Mesodermal cell (in vitro differentiated cells): ENCODE measurements around the gene TMIE.
A peak's percentile ranks its signal among the peaks of the same experiment; 100 is the strongest.

Experiments used
- H3K27ac ChIP-seq: 2 replicates; pipeline ENCODE4 v1.7.0; 2013; ENCODE audit warnings: mild to moderate bottlenecking, low read depth, low read length, moderate library complexity; ENCODE audit not compliant: severe bottlenecking
- H3K36me3 ChIP-seq: 2 replicates; pipeline ENCODE4 v1.7.1; 2013; ENCODE audit warnings: mild to moderate bottlenecking, low read length, moderate library complexity; ENCODE audit not compliant: control insufficient read depth, insufficient read depth
- H3K4me1 ChIP-seq: one replicate; pipeline ENCODE4 v1.7.1; 2013; ENCODE audit warnings: mild to moderate bottlenecking, low read length; ENCODE audit not compliant: insufficient read depth, control insufficient read depth, poor library complexity, severe bottlenecking
- H3K4me3 ChIP-seq: 2 replicates; pipeline ENCODE4 v1.7.0; 2013; ENCODE audit warnings: low read length, control low read depth, mild to moderate bottlenecking; ENCODE audit not compliant: insufficient read depth, poor library complexity, severe bottlenecking; ENCODE audit errors: extremely low read depth
- H3K9me3 ChIP-seq: 2 replicates; pipeline ENCODE4 v1.7.1; 2013; ENCODE audit warnings: mild to moderate bottlenecking, low read length, moderate library complexity; ENCODE audit not compliant: control insufficient read depth
- whole genome bisulfite sequencing, 2 experiments: methylation state at CpG; one replicate each; pipeline ENCODE4 v1.1.5; 2013; ENCODE audit warnings: missing lambda C conversion rate in 2 of 2; ENCODE audit not compliant: insufficient coverage in 2 of 2; 5-methylcytosine and 5-hydroxymethylcytosine counted together

The TMIE gene

DNA sequence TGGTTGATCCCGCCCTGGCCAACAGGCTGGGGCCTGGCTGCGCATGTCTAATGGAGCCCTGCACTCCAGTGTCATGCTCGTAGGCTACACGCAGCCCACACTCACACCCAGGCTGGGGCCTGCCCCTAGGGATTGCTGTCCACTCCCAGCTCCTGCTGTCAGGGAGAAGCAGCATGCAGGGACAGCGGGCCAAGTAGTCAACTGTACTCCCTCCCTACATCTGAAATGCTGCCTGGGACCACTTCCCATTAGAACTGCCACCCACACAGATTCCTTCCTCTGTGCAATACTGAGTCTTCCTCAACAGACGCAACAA, 23.8 kb upstream of the TMIE start:
- Histone ChIP-seq H3K36me3 (no peaks in the 10 kb centered on the region), H3K9me3 (no peaks in the 10 kb centered on the region), H3K27ac (no peak overlapping the region), H3K4me3 (no peak overlapping the region), H3K4me1 (no peaks in the 10 kb centered on the region)
- 77 to 82% methylated on average over 5 to 6 of the region's 6 CpGs for WGBS, 2 experiments

DNA sequence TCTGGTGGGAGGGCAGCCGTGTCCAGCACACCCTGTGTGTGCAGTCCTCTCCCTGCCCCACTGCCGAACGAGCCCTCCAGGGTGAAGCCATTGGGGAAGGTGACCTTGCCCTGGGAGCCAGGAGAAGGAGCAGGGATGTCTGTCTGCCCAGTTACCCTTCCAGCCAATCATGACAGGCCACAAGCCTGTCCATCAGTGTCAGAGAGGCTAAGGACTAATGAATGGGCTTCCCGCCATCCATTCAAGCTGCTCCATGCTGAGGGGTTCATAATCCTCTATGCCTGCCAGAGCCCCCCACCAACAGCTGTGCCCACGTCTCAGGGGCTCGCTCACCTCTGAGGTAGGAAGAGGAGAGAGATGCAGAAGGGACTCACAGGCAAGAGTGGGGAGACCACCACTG, 22.9 kb upstream of the TMIE start:
- H3K4me1 ChIP-seq, result no peaks in the 10 kb centered on the region
- H3K27ac ChIP-seq, result no peak overlapping the region
- H3K36me3 ChIP-seq, result no peaks in the 10 kb centered on the region
- H3K4me3 ChIP-seq, result no peak overlapping the region
- WGBS, 2 experiments, result 95 to 97% methylated on average over 3 to 5 of the region's 6 CpGs
- no peaks in the 10 kb centered on the region for H3K9me3 ChIP-seq

- Histone ChIP-seq H3K4me1 (no peaks in the 10 kb centered on the region), H3K4me3 (no peak overlapping the region), H3K27ac (no peak overlapping the region), H3K9me3 (no peaks in the 10 kb centered on the region), H3K36me3 (no peaks in the 10 kb centered on the region)
- 92 to 97% methylated on average over 4 to 5 of the region's 5 CpGs for WGBS, 2 experiments
Measured at GRCh38 chr3:46679681-46680080, 21.5 kb upstream of the TMIE start.

DNA sequence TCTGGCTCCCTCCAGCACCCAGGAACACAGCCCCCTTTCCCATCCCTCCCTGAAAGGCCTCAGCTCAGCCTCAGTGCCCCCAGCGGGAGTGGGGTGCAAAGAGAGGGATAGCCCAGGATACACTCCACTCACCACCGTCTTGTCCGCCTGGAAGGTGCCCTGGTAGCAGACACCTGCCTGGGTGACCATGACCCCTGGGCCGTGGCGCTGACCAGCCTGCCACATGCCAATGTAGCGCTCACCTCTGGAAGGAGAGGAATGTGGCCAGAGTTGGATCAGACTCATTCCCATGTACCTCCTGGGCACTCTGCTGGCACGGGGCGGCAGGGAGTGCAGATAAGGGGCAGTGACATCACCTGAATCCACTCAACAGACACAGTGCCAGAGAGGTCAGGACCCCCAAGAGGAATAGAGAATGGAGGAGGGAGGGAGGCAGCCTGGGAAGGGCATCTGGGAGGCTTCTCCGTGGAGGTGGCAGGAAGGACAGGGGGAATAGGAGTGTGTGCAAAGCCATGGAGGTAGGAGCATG, 20.8 kb upstream of the TMIE start:
- 94 to 98% methylated on average over 6 of the region's 9 CpGs for WGBS, 2 experiments
- H3K9me3 ChIP-seq, result no peaks in the 10 kb centered on the region
- H3K4me1 ChIP-seq, result no peaks in the 10 kb centered on the region
- no peak overlapping the region for H3K27ac ChIP-seq
- H3K36me3 ChIP-seq, result no peaks in the 10 kb centered on the region
- no peak overlapping the region for H3K4me3 ChIP-seq

DNA sequence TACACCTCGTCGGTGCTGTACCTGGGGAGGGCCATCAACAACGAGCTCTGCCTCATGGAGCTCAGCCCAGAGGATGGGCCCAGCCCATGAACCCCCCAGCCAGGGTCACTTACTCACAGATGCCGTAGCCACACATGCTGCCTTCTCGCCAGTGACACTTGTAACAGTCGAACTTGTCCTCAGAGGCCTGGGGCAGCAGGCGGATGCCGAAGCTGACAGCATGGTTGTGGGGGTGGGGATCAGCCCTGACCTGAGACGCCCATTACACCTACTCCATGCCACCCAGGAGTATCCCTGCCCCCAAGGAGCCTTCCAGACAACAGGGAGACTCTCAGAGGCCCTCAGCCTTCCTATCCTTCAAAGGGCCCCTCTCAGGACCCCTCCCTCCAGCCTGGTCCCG, 19.8 kb upstream of the TMIE start:
- H3K4me1 ChIP-seq, result no peaks in the 10 kb centered on the region
- H3K9me3 ChIP-seq, result no peaks in the 10 kb centered on the region
- WGBS, 2 experiments, result 90 to 97% methylated on average over 8 to 9 of the region's 10 CpGs
- no peaks in the 10 kb centered on the region for H3K36me3 ChIP-seq
- H3K27ac ChIP-seq, result no peak overlapping the region
- H3K4me3 ChIP-seq, result no peak overlapping the region

- Histone ChIP-seq H3K4me1 (no peaks in the 10 kb centered on the region), H3K9me3 (no peaks in the 10 kb centered on the region), H3K27ac (no peak overlapping the region), H3K36me3 (no peaks in the 10 kb centered on the region), H3K4me3 (no peak overlapping the region)
- 92 to 94% methylated on average over 9 to 10 of the region's 13 CpGs for WGBS, 2 experiments
Measured at GRCh38 chr3:46681856-46682540, 19.2 kb upstream of the TMIE start.

DNA sequence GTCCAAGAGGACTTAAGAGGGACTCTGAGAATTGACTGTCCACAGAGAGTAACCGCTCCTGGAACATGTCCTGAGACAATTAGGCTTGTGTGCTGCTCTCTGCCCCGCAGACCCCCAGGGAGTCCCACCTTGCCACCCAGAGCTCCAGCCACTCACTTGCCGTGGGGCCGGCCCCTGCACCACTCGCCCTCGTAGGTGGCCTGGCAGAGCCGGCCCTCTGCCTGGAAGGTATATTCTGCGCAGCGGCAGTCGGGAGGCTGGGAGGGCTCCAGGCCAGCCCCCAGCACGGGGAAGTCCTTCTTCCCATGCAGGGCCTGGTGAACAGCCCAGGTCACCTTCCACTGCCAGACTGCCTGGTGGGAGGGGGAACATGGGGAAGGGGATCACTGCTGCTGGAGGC, 18.2 kb upstream of the TMIE start:
- no peaks in the 10 kb centered on the region for H3K4me1 ChIP-seq
- no peaks in the 10 kb centered on the region for H3K36me3 ChIP-seq
- H3K4me3 ChIP-seq, result no peak overlapping the region
- H3K27ac ChIP-seq, result no peak overlapping the region
- WGBS, 2 experiments, result 94 to 100% methylated on average over 5 to 9 of the region's 11 CpGs
- H3K9me3 ChIP-seq, result no peaks in the 10 kb centered on the region

- 66 to 100% methylated on average over 1 to 2 of the region's 2 CpGs for WGBS, 2 experiments
- no peaks in the 10 kb centered on the region for H3K4me1 ChIP-seq
- H3K27ac ChIP-seq, result no peak overlapping the region
- H3K9me3 ChIP-seq, result no peaks in the 10 kb centered on the region
- H3K4me3 ChIP-seq, result no peak overlapping the region
- no peaks in the 10 kb centered on the region for H3K36me3 ChIP-seq
Measured at GRCh38 chr3:46684891-46685290, 16.3 kb upstream of the TMIE start.

DNA sequence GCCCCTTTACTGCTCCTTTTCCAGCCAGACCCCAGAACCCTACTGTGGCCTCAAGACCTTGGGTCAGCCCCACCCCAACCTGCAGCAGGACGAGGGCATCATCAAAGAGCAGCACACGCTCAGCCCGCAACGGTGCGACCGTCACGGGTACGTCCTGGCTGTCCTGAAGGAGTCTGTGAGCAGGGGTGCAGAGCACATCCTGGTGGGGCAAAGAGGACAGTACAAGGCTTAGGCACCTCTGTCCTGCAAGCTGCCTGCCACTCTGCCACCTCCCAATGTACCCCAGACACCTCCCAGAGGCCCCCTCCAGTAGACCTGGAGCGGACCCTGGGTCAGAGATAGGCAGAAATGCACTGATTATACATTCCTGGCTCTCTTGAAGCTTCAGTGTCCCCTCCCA, 15.7 kb upstream of the TMIE start:
- no peaks in the 10 kb centered on the region for H3K4me1 ChIP-seq
- WGBS, 2 experiments, result 89 to 93% methylated on average over 9 of the region's 9 CpGs
- H3K36me3 ChIP-seq, result no peaks in the 10 kb centered on the region
- H3K27ac ChIP-seq, result no peak overlapping the region
- no peak overlapping the region for H3K4me3 ChIP-seq
- H3K9me3 ChIP-seq, result no peaks in the 10 kb centered on the region

DNA sequence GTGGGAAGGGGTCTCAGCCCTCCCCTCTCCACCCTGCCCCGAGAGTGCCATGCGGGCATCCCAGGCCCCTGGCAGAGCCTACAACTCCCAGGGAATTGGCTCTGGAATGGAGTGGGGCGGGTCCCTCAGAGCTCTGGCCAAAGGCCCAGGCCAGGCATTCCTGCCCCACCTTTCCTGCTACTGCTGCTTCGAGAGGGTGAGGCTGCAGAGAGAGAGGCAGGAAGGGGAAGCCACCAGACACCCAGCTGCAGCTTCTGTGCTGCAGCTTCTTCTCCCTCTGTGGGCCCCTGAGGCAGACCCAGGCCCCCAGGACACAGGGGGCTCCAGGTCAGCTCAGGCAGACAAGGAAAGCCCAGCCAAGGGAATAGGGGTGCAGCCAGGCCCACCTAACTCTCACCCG, 10.4 kb upstream of the TMIE start:
- 90 to 100% methylated on average over 2 to 3 of the region's 5 CpGs for WGBS, 2 experiments

DNA sequence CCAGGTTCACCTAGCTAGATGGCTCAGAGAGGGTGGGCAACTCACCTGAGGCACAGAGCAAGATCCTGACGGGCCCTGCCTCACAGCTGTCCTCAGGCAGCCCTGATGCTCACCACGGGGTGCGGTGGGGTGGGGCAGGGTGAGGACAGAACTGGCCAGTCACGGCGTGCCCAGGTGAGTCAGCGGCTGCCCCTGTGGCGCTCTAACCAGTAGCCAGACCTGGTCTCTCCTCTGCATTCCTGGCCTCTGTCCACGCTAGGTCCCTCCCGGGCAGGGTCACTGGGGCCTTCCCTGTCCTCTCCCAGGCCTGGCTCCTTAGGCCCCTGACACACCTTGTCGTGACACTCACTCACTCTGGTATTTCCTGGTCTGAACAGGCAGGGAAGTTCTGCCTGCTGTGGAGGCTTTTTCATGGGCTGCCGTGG, 8.6 kb upstream of the TMIE start:
- WGBS, 2 experiments, result 51 to 61% methylated on average over 8 to 11 of the region's 11 CpGs
- peak overlapping the region; percentile 58 for H3K4me3 ChIP-seq
- peaks cover 28% of the 10 kb centered on the region for H3K4me1 ChIP-seq
- H3K9me3 ChIP-seq, result no peaks in the 10 kb centered on the region
- no peaks in the 10 kb centered on the region for H3K36me3 ChIP-seq
- no peak overlapping the region for H3K27ac ChIP-seq

More for the DNA sequence above, 10.4 kb upstream of the TMIE start:
- no peak overlapping the region for H3K27ac ChIP-seq
- no peak overlapping the region for H3K4me3 ChIP-seq
- no peaks in the 10 kb centered on the region for H3K36me3 ChIP-seq
- no peaks in the 10 kb centered on the region for H3K9me3 ChIP-seq
- H3K4me1 ChIP-seq, result peaks cover 16% of the 10 kb centered on the region
